HEK293 (cell line): ENCODE results near the gene MMS22L.

ENCODE experiments used
- CTCF ChIA-PET: fragments of 350-600 bp; formaldehyde crosslinking; extraction: SDS; loops from one replicate; lab custom pipeline; 2021; ENCODE audit warnings: antibody characterized with exemption; lab: Yijun Ruan, JAX
- POLR2A ChIA-PET: fragments of 300-600 bp; formaldehyde crosslinking; extraction: SDS; loops from one replicate; lab custom pipeline; 2020; ENCODE audit warnings: antibody characterized with exemption, inconsistent platforms; lab: Yijun Ruan, JAX
- H3K27ac ChIP-seq: fragments of 200-500 bp; sonication (Bioruptor generic); 2 replicates; pipeline ENCODE4 v1.5.1; 2014; ENCODE audit warnings: low read depth, low read length, control low read depth, inconsistent platforms; ENCODE audit errors: extremely low read depth
- H3K36me3 ChIP-seq, 2 experiments: fragments of 200-500 bp in 1 of 2; sonication (Bioruptor generic) in 1 of 2; 1 replicate in 1 of 2; 2 replicates in 1 of 2; pipeline ENCODE4 v1.5.1; 2014 to 2017; ENCODE audit warnings: inconsistent platforms in 2 of 2, low read length in 2 of 2; ENCODE audit not compliant: control insufficient read depth in 2 of 2, insufficient read depth in 1 of 2
- H3K4me1 ChIP-seq: fragments of 200-500 bp; sonication (Bioruptor generic); 2 replicates; pipeline ENCODE4 v1.5.1; 2014; ENCODE audit warnings: mild to moderate bottlenecking, low read length, inconsistent platforms; ENCODE audit not compliant: control insufficient read depth, insufficient read depth
- H3K4me3 ChIP-seq: 2 replicates; pipeline ENCODE4 v1.5.1; 2011; ENCODE audit warnings: low read depth, mild to moderate bottlenecking, control low read depth, low read length, moderate library complexity
- H3K9me3 ChIP-seq: fragments of 200-500 bp; sonication (Bioruptor generic); 2 replicates; pipeline ENCODE4 v1.5.1; 2014; ENCODE audit warnings: low read depth, low read length, inconsistent platforms; ENCODE audit not compliant: control insufficient read depth, insufficient read depth
- BCL11A ChIP-seq: fragments of 450-650 bp; formaldehyde crosslinking; IDR thresholded peaks from 2 replicates; pipeline ENCODE4 v1.5.1; 2016; ENCODE audit warnings: low read depth, missing biosample characterization, missing genetic modification characterization
- GFI1B ChIP-seq: fragments of 450-650 bp; formaldehyde crosslinking; IDR thresholded peaks from 2 replicates; pipeline ENCODE4 v1.5.1; 2016; ENCODE audit warnings: missing biosample characterization, missing genetic modification characterization
- GLI2 ChIP-seq: fragments of 450-650 bp; formaldehyde crosslinking; IDR thresholded peaks from 2 replicates; pipeline ENCODE4; 2017; ENCODE audit warnings: missing biosample characterization, missing genetic modification characterization, low read depth, borderline replicate concordance
- GLIS1 ChIP-seq: fragments of 450-650 bp; formaldehyde crosslinking; IDR thresholded peaks from 2 replicates; pipeline ENCODE4 v1.5.1; 2016; ENCODE audit warnings: missing biosample characterization, missing genetic modification characterization
- HOXC10 ChIP-seq: sonication (generic); formaldehyde crosslinking; IDR thresholded peaks from 2 replicates; pipeline ENCODE4 v1.8.1; 2023; ENCODE audit warnings: mild to moderate bottlenecking, missing genetic modification reagents
- KLF1 ChIP-seq: fragments of 450-650 bp; formaldehyde crosslinking; IDR thresholded peaks from 2 replicates; pipeline ENCODE4 v1.5.1; 2016; ENCODE audit warnings: missing biosample characterization, missing genetic modification characterization
- REST ChIP-seq: fragments of 450-650 bp; formaldehyde crosslinking; IDR thresholded peaks from 2 replicates; pipeline ENCODE4 v1.5.1; 2016; ENCODE audit warnings: missing biosample characterization, missing genetic modification characterization
- ZBTB1 ChIP-seq: fragments of 450-650 bp; formaldehyde crosslinking; IDR thresholded peaks from 2 replicates; pipeline ENCODE4 v1.5.1; 2016; ENCODE audit warnings: missing biosample characterization, missing genetic modification characterization
- ZBTB44 ChIP-seq: fragments of 450-650 bp; IDR thresholded peaks from 2 replicates; pipeline ENCODE4 v1.5.1; 2018; ENCODE audit warnings: missing biosample characterization, mild to moderate bottlenecking, missing genetic modification characterization
- ZNF157 ChIP-seq: fragments of 450-650 bp; formaldehyde crosslinking; IDR thresholded peaks from 2 replicates; pipeline ENCODE4 v1.5.1; 2016; ENCODE audit warnings: missing biosample characterization, missing genetic modification characterization
- ZNF202 ChIP-seq: fragments of 450-650 bp; formaldehyde crosslinking; IDR thresholded peaks from 2 replicates; pipeline ENCODE4 v1.5.1; 2016; ENCODE audit warnings: missing biosample characterization, missing genetic modification characterization, borderline replicate concordance
- ZNF211 ChIP-seq: fragments of 450-650 bp; formaldehyde crosslinking; IDR thresholded peaks from 2 replicates; pipeline ENCODE4 v1.5.1; 2016; ENCODE audit warnings: low read depth, missing biosample characterization, missing genetic modification characterization
- ZNF24 ChIP-seq: fragments of 450-650 bp; formaldehyde crosslinking; IDR thresholded peaks from 2 replicates; pipeline ENCODE4 v1.5.1; 2016; ENCODE audit warnings: missing biosample characterization, missing genetic modification characterization
- ZNF404 ChIP-seq: fragments of 450-650 bp; formaldehyde crosslinking; IDR thresholded peaks from 2 replicates; pipeline ENCODE4 v1.5.1; 2017; ENCODE audit warnings: missing biosample characterization, missing genetic modification characterization
- ZNF747 ChIP-seq: fragments of 450-650 bp; formaldehyde crosslinking; IDR thresholded peaks from 2 replicates; pipeline ENCODE4 v1.5.1; 2016; ENCODE audit warnings: missing biosample characterization, missing genetic modification characterization
- ZSCAN30 ChIP-seq: fragments of 450-650 bp; IDR thresholded peaks from 2 replicates; pipeline ENCODE4 v1.5.1; 2018; ENCODE audit warnings: missing biosample characterization, mild to moderate bottlenecking, missing genetic modification characterization, moderate library complexity
- TF ChIP-seq, protein P1 (sequence below): sonication (generic); formaldehyde crosslinking; IDR thresholded peaks from 2 replicates; pipeline ENCODE4 v1.8.1; 2022; ENCODE audit warnings: mild to moderate bottlenecking, moderate library complexity, missing genetic modification reagents
- TF ChIP-seq, protein P2 (sequence below): fragments of 450-650 bp; formaldehyde crosslinking; IDR thresholded peaks from 2 replicates; pipeline ENCODE4 v1.5.1; 2016; ENCODE audit warnings: missing biosample characterization, missing genetic modification characterization, borderline replicate concordance
- TF ChIP-seq, protein P3 (sequence below): fragments of 450-650 bp; formaldehyde crosslinking; IDR thresholded peaks from 2 replicates; pipeline ENCODE4 v1.5.1; 2016; ENCODE audit warnings: missing biosample characterization, missing genetic modification characterization

MMS22L gene

GRCh38 chr6:97214671-97215070, 68.3 kb downstream of the MMS22L start:
- Histone ChIP-seq H3K4me3 (no peak overlapping the region), H3K36me3 (peaks cover 0 to 27% of the 10 kb centered on the region in 2 experiments; a peak in 1 of 3 replicates), H3K4me1 (no peaks in the 10 kb centered on the region), H3K9me3 (no peaks in the 10 kb centered on the region), H3K27ac (no peak overlapping the region)
- ChIA-PET CTCF (interaction anchor here (0.5 to 2.8 kb wide), 30 partner anchors 9 to 1720 kb away, joined by 3 to 32 read pairs (median 6); no protein-coding TSS in a partner anchor), POLR2A (interaction anchor here (1.3 to 1.4 kb wide), 3 partner anchors 13 to 68 kb away, joined by 3 to 4 read pairs (median 4); partner anchors contain the start of gene MMS22L)
- TF ChIP-seq ZNF202 (tag by site-specific recombination), result no peak
- no peak for TF ChIP-seq ZNF157 (tag by site-specific recombination)
- TF ChIP-seq GLI2 (tag by site-specific recombination), result no peak
- no peak for TF ChIP-seq GLIS1 (tag by site-specific recombination)
- no peak for TF ChIP-seq ZSCAN30 (tag by site-specific recombination)
- no peak for TF ChIP-seq ZNF24 (tag by site-specific recombination)
- TF ChIP-seq, protein P1, sequence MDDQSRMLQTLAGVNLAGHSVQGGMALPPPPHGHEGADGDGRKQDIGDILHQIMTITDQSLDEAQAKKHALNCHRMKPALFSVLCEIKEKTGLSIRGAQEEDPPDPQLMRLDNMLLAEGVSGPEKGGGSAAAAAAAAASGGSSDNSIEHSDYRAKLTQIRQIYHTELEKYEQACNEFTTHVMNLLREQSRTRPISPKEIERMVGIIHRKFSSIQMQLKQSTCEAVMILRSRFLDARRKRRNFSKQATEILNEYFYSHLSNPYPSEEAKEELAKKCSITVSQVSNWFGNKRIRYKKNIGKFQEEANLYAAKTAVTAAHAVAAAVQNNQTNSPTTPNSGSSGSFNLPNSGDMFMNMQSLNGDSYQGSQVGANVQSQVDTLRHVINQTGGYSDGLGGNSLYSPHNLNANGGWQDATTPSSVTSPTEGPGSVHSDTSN (CRISPR knock-in tag), result no peak
- no peak for TF ChIP-seq REST (tag by site-specific recombination)
- TF ChIP-seq ZBTB1 (tag by site-specific recombination), result no peak
- no peak for TF ChIP-seq ZNF211 (tag by site-specific recombination)
- TF ChIP-seq ZNF404 (tag by site-specific recombination), result no peak
- TF ChIP-seq GFI1B (tag by site-specific recombination), result no peak
- TF ChIP-seq, protein P2, sequence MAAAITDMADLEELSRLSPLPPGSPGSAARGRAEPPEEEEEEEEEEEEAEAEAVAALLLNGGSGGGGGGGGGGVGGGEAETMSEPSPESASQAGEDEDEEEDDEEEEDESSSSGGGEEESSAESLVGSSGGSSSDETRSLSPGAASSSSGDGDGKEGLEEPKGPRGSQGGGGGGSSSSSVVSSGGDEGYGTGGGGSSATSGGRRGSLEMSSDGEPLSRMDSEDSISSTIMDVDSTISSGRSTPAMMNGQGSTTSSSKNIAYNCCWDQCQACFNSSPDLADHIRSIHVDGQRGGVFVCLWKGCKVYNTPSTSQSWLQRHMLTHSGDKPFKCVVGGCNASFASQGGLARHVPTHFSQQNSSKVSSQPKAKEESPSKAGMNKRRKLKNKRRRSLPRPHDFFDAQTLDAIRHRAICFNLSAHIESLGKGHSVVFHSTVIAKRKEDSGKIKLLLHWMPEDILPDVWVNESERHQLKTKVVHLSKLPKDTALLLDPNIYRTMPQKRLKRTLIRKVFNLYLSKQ, result no peak
- no peak for TF ChIP-seq KLF1 (tag by site-specific recombination)
- no peak for TF ChIP-seq ZNF747 (tag by site-specific recombination)
- TF ChIP-seq, protein P3, sequence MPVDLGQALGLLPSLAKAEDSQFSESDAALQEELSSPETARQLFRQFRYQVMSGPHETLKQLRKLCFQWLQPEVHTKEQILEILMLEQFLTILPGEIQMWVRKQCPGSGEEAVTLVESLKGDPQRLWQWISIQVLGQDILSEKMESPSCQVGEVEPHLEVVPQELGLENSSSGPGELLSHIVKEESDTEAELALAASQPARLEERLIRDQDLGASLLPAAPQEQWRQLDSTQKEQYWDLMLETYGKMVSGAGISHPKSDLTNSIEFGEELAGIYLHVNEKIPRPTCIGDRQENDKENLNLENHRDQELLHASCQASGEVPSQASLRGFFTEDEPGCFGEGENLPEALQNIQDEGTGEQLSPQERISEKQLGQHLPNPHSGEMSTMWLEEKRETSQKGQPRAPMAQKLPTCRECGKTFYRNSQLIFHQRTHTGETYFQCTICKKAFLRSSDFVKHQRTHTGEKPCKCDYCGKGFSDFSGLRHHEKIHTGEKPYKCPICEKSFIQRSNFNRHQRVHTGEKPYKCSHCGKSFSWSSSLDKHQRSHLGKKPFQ (tag by site-specific recombination), result no peak
- no peak for TF ChIP-seq BCL11A
- TF ChIP-seq ZBTB44 (tag by site-specific recombination), result no peak
- TF ChIP-seq HOXC10, result no peak
